ENCODE data around the gene MAPKAPK3. TPM values are rescaled to one million over a fixed set of nuclear protein-coding genes. Genes with fewer than 3 reads are reported as not detected.
"Not testable (repeated sequence)": the region's sequence is repeated elsewhere in the genome, so short reads cannot be mapped to it uniquely, and the experiment has no call there.

MAPKAPK3 gene
- total and polyA plus RNA-seq, 2 donors from 2014 or later, result 68.0 to 75.8 TPM

- DNase-seq (no peak), FAIRE-seq (no peak)
- Histone ChIP-seq H3K4me1 (ENCODE audit: control insufficient read depth in 2 of 3, insufficient read depth in 2 of 3, low read depth in 1 of 3, low read length in 3 of 3) (no peaks in the 10 kb centered on the region), H3K9ac (ENCODE audit: low read length in 3 of 3) (no peak overlapping the region), H3K9me3 (ENCODE audit: control insufficient read depth in 2 of 3, insufficient read depth in 1 of 3, low read length in 3 of 3) (no peaks in the 10 kb centered on the region), H3K4me3 (ENCODE audit: low read length in 3 of 3) (no peak overlapping the region), H3K27me3 (ENCODE audit: control insufficient read depth, insufficient read depth, low read length) (no peaks in the 10 kb centered on the region), H3K36me3 (ENCODE audit: control insufficient read depth in 2 of 3, insufficient read depth in 3 of 3, low read length in 3 of 3) (no peaks in the 10 kb centered on the region), H3K27ac (ENCODE audit: low read depth in 2 of 2, low read length in 2 of 2) (no peak overlapping the region)
- no peak for TF ChIP-seq CTCF (IDR thresholded peaks at IDR 0.05; ENCODE audit: borderline replicate concordance, extremely low read depth, insufficient read depth)
- intact Hi-C loops (cut with DNase I), result no loop called here
These were observed 70.3 kb downstream of the MAPKAPK3 start for GRCh38 chr3:50687127-50687751.

- DNase-seq (no peak), FAIRE-seq (no peak)
- H3K4me1 ChIP-seq (ENCODE audit: control insufficient read depth in 2 of 3, insufficient read depth in 2 of 3, low read depth in 1 of 3, low read length in 3 of 3), result no peaks in the 10 kb centered on the region
- H3K36me3 ChIP-seq (ENCODE audit: control insufficient read depth in 2 of 3, insufficient read depth in 3 of 3, low read length in 3 of 3), result no peaks in the 10 kb centered on the region
- H3K27me3 ChIP-seq (ENCODE audit: control insufficient read depth, insufficient read depth, low read length), result no peaks in the 10 kb centered on the region
- no peak overlapping the region for H3K27ac ChIP-seq (ENCODE audit: low read depth in 2 of 2, low read length in 2 of 2)
- TF ChIP-seq CTCF (IDR thresholded peaks at IDR 0.05; ENCODE audit: borderline replicate concordance, extremely low read depth, insufficient read depth), result no peak
- H3K4me3 ChIP-seq (ENCODE audit: low read length in 3 of 3), result no peak overlapping the region
- intact Hi-C loops (cut with DNase I), result no loop called here
- H3K9ac ChIP-seq (ENCODE audit: low read length in 3 of 3), result no peak overlapping the region
- no peaks in the 10 kb centered on the region for H3K9me3 ChIP-seq (ENCODE audit: control insufficient read depth in 2 of 3, insufficient read depth in 1 of 3, low read length in 3 of 3)
These were observed 71.0 kb downstream of the MAPKAPK3 start for GRCh38 chr3:50687916-50688315.

GRCh38 chr3:50688602-50689001 lies 71.7 kb downstream of the MAPKAPK3 start:
- FAIRE-seq; H3K27me3 ChIP-seq (ENCODE audit: control insufficient read depth, insufficient read depth, low read length); H3K4me3 ChIP-seq (ENCODE audit: low read length in 3 of 3); H3K9ac ChIP-seq (ENCODE audit: low read length in 3 of 3); H3K4me1 ChIP-seq (ENCODE audit: control insufficient read depth in 2 of 3, insufficient read depth in 2 of 3, low read depth in 1 of 3, low read length in 3 of 3); H3K27ac ChIP-seq (ENCODE audit: low read depth in 2 of 2, low read length in 2 of 2); intact Hi-C loops (cut with DNase I); DNase-seq; H3K9me3 ChIP-seq (ENCODE audit: control insufficient read depth in 2 of 3, insufficient read depth in 1 of 3, low read length in 3 of 3); H3K36me3 ChIP-seq (ENCODE audit: control insufficient read depth in 2 of 3, insufficient read depth in 3 of 3, low read length in 3 of 3): not testable (repeated sequence)

- H3K27me3 ChIP-seq (ENCODE audit: control insufficient read depth, insufficient read depth, low read length), result no peaks in the 10 kb centered on the region
- no peak for FAIRE-seq
- no peak for DNase-seq
- no peaks in the 10 kb centered on the region for H3K36me3 ChIP-seq (ENCODE audit: control insufficient read depth in 2 of 3, insufficient read depth in 3 of 3, low read length in 3 of 3)
- intact Hi-C loops (cut with DNase I), result no loop called here
- no peaks in the 10 kb centered on the region for H3K9me3 ChIP-seq (ENCODE audit: control insufficient read depth in 2 of 3, insufficient read depth in 1 of 3, low read length in 3 of 3)
- no peaks in the 10 kb centered on the region for H3K4me1 ChIP-seq (ENCODE audit: control insufficient read depth in 2 of 3, insufficient read depth in 2 of 3, low read depth in 1 of 3, low read length in 3 of 3)
- H3K9ac ChIP-seq (ENCODE audit: low read length in 3 of 3), result no peak overlapping the region
- no peak overlapping the region for H3K4me3 ChIP-seq (ENCODE audit: low read length in 3 of 3)
- TF ChIP-seq CTCF (IDR thresholded peaks at IDR 0.05; ENCODE audit: borderline replicate concordance, extremely low read depth, insufficient read depth), result no peak
- H3K27ac ChIP-seq (ENCODE audit: low read depth in 2 of 2, low read length in 2 of 2), result no peak overlapping the region
These were observed 72.6 kb downstream of the MAPKAPK3 start for GRCh38 chr3:50689558-50689957.

Measured in kidney (tissue), 14 donors.